ENCODE measurements around the gene SLC27A3. TPM values are rescaled to one million over a fixed set of nuclear protein-coding genes. Genes with fewer than 3 reads are reported as not detected.

Gene SLC27A3
- total RNA-seq, 2 donors from 2014 or later = 27.4 to 30.9 TPM

DNA sequence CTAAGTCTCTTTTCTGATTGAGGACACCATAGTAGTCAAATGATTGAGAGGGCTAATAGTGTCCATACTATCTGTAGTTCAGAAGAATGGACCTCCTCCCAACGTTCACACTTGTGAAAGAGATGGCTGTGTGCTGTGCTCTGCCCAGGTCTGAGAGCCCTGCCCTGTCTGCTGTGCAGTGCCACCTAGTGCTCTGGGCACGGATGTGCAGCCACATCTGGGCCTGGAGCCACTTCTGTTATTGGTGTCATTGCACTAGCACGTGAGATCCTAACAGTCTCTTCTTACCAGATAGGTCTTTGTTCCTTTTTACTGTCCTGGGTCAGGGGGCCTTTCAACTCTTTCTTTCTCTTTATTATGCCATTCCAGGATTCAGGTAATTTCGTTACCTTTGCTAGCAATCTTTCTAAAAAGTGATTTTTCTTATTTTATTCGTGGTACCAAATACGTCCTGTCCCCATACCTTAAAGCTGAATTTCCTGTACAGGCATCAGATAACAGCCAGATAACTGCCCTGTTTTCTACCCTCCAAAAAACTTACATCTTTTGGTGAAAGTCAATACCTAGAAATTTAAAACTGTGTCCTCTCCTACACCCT, 25.7 kb upstream of the SLC27A3 start:
- intact Hi-C loops (cut with DNase I) = loop anchor here (2.0 to 10.0 kb wide), 3 partner anchors 71 to 235 kb away; partner anchors contain the start of gene NPR1
- 42% methylated on average over 6 of the region's 6 CpGs for WGBS
- H3K36me3 ChIP-seq = peaks cover 0 to 2% of the 10 kb centered on the region in 2 donors
- peak; percentile 83 for DNase-seq (ENCODE audit: low spot score)
- peak overlapping the region; percentile 5 to 36 for H3K27ac ChIP-seq
- H3K9me3 ChIP-seq = no peaks in the 10 kb centered on the region
- no peaks in the 10 kb centered on the region for H3K27me3 ChIP-seq (replicated peaks; ENCODE audit: insufficient read depth)
- H3K4me1 ChIP-seq (replicated peaks) = peaks cover 13% of the 10 kb centered on the region
- TF ChIP-seq POLR2AphosphoS5 (IDR thresholded peaks at IDR 0.05) (peak; percentile 84), POLR2A (IDR thresholded peaks at IDR 0.05) (no peak)
- TF ChIP-seq, protein P1, sequence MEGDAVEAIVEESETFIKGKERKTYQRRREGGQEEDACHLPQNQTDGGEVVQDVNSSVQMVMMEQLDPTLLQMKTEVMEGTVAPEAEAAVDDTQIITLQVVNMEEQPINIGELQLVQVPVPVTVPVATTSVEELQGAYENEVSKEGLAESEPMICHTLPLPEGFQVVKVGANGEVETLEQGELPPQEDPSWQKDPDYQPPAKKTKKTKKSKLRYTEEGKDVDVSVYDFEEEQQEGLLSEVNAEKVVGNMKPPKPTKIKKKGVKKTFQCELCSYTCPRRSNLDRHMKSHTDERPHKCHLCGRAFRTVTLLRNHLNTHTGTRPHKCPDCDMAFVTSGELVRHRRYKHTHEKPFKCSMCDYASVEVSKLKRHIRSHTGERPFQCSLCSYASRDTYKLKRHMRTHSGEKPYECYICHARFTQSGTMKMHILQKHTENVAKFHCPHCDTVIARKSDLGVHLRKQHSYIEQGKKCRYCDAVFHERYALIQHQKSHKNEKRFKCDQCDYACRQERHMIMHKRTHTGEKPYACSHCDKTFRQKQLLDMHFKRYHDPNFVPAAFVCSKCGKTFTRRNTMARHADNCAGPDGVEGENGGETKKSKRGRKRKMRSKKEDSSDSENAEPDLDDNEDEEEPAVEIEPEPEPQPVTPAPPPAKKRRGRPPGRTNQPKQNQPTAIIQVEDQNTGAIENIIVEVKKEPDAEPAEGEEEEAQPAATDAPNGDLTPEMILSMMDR (IDR thresholded peaks at IDR 0.05) = peak; percentile 50 to 93 (median 84)
- H3K4me3 ChIP-seq = no peak overlapping the region

DNA sequence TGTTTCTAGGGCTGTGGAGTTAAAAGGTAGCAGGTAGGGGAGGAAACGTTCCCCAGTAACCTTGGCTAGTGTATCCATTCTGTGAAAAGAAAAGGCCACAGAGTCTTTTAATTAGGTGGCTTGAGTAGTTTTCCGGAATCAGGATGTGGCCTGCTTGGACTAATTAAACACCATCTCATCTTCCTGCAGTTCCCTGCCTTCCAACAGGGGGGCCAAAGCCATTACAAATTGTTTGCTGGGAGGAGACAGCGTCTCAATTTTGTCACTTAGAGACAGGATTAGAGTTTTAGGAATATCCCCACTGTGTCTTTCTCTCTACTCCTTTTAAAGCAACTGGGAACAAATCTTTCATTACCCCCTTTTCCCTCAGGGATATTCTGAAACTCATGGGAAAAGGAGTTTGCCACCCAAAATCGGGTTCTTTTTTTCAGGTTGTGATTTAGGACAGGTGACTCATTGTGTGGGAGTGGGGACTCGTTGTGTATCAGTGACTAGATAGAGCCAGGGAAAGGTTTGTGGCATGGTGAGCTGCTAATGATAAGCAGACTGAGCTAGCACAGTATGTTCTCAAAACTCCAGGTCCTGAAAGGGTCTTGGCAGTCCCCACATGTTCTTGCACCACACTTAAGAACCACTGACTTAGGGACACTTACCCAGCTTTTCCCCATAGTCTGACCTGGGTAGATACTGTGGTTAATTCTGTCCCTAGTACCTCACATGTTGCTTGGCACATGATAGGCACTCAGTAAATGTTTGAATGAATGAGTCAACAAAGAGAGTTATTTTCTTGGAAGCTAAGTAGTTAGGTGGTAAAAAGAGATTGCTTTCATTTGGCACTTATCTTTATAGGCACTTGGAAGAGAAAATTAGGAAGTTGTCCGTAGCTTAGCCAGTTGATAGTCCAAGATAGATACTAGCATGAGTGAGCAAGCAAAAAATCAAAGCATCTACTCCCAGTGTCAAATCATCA, 24.9 kb upstream of the SLC27A3 start:
- H3K27ac ChIP-seq = peak overlapping the region; percentile 5 to 42
- H3K4me3 ChIP-seq = no peak overlapping the region
- H3K4me1 ChIP-seq (replicated peaks) = peaks cover 13% of the 10 kb centered on the region
- intact Hi-C loops (cut with DNase I) = loop anchor here (5.0 kb wide), 1 partner anchor 178 kb away; no protein-coding TSS in a partner anchor
- DNase-seq (ENCODE audit: low spot score) = no peak
- peaks cover 0 to 2% of the 10 kb centered on the region in 2 donors for H3K36me3 ChIP-seq
- no peaks in the 10 kb centered on the region for H3K9me3 ChIP-seq
- WGBS = 39% methylated on average over 6 of the region's 6 CpGs
- TF ChIP-seq, protein P1 (IDR thresholded peaks at IDR 0.05) = no peak
- peak; percentile 63 for TF ChIP-seq POLR2AphosphoS5 (IDR thresholded peaks at IDR 0.05)
- no peak for TF ChIP-seq POLR2A (IDR thresholded peaks at IDR 0.05)
- no peaks in the 10 kb centered on the region for H3K27me3 ChIP-seq (replicated peaks; ENCODE audit: insufficient read depth)

- Histone ChIP-seq H3K27me3 (replicated peaks; ENCODE audit: insufficient read depth) (no peaks in the 10 kb centered on the region), H3K4me3 (no peak overlapping the region), H3K4me1 (replicated peaks) (peaks cover 13% of the 10 kb centered on the region), H3K27ac (peak overlapping the region in 1 of 2 donors; percentile 42), H3K36me3 (peaks cover 0 to 2% of the 10 kb centered on the region in 2 donors), H3K9me3 (no peaks in the 10 kb centered on the region)
- 54% methylated on average over 2 of the region's 2 CpGs for WGBS
- DNase-seq (ENCODE audit: low spot score) = no peak
- intact Hi-C loops (cut with DNase I) = loop anchor here (5.0 kb wide), 1 partner anchor 180 kb away; no protein-coding TSS in a partner anchor
- TF ChIP-seq POLR2AphosphoS5 (IDR thresholded peaks at IDR 0.05) (no peak), POLR2A (IDR thresholded peaks at IDR 0.05) (no peak)
- TF ChIP-seq, protein P1 (IDR thresholded peaks at IDR 0.05) = no peak
Measured at GRCh38 chr1:153752072-153752471, 23.1 kb upstream of the SLC27A3 start.

GRCh38 chr1:153752571-153753195, 22.5 kb upstream of the SLC27A3 start:
- Histone ChIP-seq H3K4me3 (no peak overlapping the region), H3K27me3 (replicated peaks; ENCODE audit: insufficient read depth) (no peaks in the 10 kb centered on the region), H3K27ac (peak overlapping the region in 1 of 2 donors; percentile 42), H3K4me1 (replicated peaks) (peaks cover 13% of the 10 kb centered on the region), H3K9me3 (no peaks in the 10 kb centered on the region), H3K36me3 (peaks cover 0 to 2% of the 10 kb centered on the region in 2 donors)
- TF ChIP-seq, protein P1 (IDR thresholded peaks at IDR 0.05) = no peak
- no peak for DNase-seq (ENCODE audit: low spot score)
- 66% methylated on average over 8 of the region's 8 CpGs for WGBS
- intact Hi-C loops (cut with DNase I) = loop anchor here (5.0 kb wide), 1 partner anchor 180 kb away; no protein-coding TSS in a partner anchor
